ENCODE results near the gene FOXC1.

The FOXC1 gene

DNA sequence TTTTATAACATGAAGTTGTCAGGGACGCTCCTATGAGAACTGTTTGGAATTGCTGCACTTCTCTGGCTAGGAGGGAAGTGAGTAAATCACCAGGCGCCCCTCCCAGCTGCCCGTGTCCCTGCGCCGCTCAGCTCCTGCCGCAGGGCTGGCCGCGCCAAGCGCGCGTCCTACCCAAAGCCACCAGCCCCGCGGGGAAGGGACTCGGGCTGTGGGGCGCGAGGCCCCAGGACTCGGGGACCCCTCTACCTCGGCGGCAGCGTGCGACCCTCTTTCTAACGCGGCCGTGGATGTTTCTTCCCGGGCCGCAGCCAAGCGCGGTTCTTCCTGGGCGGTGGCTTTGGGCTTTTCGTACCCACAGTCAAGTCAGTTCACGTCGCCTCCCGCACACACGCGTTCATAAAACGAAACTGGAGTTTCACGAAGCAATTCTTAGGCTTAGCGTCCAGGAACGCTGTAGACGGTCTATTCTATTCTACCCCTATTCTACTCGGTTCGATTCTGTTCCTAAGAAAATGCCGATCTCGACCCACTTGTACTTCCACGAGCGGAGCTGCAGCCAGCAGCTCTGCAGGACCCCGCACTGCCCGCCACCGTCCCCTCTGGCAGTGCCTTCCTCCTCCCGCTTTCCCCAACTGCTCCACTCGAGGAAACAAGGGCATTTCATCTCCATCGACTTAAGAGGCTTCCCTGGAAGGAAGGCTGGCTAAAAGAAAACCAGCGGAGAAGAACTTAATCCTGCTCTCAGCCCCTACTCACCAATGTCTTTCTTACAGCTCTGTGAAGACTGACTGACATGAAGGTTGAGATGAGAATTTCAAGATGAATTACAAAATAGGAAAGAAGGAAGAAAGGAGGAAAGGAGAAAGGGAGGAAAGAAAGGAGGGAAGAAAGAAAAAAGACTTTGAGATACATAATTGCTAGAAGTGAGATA, 15.4 kb downstream of the FOXC1 start:
- no peak for DNase-seq

GRCh38 chr6:1625794-1626435, 16.2 kb downstream of the FOXC1 start:
- DNase-seq = no peak

DNA sequence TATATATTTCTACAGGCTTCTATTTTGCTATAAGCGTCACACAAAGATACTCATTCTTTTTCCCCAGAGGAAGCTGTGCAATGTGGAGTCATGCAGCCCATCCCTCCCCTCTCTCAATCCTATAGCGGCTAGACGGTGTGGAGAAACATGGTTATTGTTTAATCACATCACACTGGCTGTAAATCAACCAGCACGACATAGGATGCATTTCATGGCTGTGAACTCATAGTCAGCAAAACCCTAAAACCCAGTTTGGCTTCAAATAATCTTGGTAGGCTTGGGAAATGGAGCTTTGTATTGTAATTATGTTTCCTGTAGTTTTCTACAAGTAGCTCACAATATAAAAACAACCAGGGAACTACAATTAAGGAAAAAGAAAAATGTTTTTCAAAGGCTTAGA, 16.8 kb downstream of the FOXC1 start:
- no peak for DNase-seq

GRCh38 chr6:1627827-1628560, 18.3 kb downstream of the FOXC1 start:
- no peak for DNase-seq

GRCh38 chr6:1629316-1629715, 19.6 kb downstream of the FOXC1 start:
- no peak for DNase-seq

DNA sequence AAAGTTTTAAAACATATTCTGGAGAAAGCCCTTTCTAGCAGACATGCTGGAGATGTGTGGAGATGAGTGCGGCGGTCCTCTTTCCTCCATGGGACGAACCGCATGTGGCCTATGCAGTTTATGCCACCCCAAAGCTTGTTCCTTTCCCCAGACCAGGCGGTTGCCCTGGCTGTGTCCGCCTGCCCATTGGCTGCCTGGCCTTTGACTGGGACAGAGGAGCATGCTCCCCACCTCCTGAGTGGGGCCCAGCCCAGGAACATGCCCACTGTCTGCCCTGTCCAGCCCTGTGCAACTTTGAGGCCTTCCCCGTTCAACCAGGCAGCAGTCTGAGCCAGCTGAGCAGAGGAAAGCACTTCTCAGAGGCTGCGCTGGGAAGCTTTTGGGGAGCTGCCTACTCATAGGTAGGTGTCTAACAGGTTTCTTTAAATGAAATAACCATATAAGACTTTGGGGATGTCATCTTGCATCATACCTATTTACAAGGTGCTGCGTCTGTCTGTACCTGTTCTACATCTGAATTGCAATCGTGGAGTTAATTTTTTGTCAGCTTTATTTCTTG, 20.6 kb downstream of the FOXC1 start:
- no peak for DNase-seq

GRCh38 chr6:1630771-1631217, 21.1 kb downstream of the FOXC1 start:
- no peak for DNase-seq

DNA sequence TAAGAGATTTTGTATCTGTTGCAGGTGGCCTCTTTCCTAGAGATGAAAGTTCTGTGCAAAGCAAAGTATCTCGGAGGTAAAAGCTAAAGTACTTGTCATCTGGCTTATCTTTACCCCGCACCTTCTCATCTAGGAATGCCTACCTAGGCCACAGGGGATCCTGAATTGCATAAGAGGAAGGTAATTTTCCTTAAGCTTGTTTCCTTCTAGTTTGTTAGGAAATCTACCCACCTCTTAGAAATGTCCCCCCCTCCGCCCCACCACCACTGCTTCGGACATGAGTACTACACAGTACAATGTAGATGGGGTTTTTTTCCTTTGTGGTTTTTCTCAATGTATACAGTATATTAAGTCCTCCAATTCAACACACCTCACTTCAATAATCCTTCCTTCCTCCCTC, 21.5 kb downstream of the FOXC1 start:
- DNase-seq = no peak

DNA sequence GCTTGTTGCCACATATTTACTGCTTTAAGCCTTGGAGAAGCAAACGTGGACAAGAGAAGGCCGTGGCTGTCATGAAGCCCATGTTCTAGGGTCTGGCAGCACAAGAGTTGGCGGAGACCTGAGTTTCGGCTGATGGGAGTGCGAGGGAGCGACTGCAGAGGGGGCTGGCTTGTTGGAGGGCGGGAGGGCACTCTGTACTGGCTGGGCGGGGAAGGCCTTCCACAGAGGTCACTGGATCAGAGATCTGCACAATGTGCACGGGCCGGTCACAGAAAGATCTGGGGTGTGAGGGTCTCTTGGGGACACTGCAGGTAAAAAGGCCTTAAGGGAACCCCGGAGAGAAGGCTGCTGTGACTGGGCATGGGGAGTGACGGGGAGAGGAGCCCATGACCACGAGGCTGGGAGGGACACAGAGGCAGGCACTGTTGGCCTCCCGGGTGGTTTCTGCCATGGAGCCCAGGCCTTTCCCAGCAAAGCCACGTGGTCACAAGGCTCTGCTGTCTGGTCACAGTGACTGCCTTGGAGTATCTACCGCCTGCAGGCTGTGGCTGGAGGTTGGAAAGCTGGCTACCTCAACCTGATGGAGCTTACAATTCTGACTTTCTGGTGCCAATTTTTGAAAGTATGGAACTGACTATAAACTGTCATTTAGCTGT, 23.8 kb downstream of the FOXC1 start:
- DNase-seq = no peak

GRCh38 chr6:1634081-1634480, 24.4 kb downstream of the FOXC1 start:
- DNase-seq = no peak

- no peak for DNase-seq
These were observed 25.7 kb downstream of the FOXC1 start for GRCh38 chr6:1635305-1636010.

DNA sequence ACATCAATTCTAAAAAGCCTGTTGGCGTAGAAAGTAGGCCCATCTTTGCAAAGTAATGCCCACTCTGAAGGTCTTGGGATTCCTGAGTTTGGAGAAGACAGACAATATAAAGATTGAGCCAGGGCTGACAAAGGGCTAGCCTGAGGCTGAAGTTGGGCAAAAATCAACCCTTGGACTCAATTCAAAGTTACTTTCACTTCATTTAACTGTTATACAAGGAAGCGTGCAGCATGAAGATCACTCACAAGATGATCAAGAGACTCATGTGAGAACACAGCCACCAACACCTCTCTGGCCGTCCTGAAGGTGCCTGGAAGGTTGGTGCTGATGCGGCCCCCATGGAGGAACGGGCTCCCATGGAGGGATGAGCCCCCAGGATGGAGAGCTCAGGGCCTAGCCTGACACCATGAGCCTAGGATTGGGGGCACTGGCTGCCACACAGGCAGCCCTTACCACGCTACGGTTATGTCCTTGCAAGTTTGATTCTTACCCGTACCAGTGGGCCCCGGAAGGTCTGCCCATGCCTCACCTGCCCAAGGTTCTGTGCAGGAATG, 26.6 kb downstream of the FOXC1 start:
- DNase-seq = no peak

DNA sequence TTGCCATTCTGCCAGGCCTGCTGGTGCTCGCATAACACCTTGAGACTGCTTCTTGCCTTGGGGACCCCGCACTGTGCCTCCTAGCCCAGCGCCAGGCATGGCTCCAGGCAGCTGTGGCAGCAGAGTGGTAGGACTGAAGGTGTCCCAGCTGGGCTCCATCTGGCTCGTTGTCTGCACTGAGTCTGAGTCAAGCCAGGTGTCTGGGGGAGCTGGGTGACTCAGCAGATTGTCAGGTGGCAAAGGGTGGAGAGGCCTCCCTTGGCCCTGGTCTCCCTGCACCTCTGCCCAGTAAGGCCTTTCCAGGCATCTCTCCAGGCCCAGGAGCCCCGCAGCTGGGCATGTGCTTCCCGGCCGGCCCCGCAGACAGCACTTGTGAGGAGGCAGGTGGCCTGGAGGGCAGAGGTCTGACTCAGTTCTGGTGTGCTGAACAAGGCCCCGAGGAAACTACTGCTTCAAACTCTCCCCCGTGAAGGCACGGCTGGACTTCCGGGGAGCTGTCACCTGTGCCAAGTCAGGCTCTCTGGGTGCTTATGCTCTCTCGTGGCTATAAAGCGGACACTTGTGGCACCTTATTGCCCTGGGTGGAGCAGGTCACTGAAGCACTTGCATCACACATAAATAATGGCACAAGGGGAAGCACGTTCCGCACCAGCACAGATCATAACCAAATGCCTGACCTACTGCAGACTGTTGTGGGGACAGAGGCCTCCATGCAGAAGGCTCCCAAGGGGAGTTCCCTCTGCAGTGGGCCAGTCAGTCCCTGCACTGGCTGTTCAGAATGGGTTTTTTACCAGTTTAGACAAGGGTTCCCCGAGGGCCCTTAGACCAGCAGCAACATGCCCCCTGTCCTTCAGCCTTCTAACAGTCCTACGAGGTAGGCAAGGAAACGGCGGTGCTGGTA, 27.5 kb downstream of the FOXC1 start:
- DNase-seq = no peak

DNA sequence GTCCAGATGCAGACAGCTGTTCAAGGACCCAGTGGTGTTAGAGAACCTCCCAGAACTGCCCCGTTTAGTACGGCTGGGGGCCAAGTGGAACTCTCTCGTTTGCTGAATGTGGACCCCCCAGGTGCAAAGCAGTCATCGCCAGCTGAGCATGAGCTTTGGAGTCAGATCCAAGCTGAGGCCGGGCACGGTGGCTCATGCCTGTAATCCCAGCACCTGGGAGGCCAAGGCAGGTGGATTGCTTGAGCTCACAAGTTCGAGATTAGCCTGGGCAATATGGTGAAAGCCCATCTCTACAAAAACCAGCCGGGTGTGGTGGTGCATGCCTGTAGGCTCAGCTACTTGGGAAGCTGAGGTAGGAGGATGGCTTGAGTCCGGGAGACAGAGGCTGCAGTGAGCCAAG, 29.7 kb downstream of the FOXC1 start:
- DNase-seq = no peak

GRCh38 chr6:1640476-1640875, 30.8 kb downstream of the FOXC1 start:
- no peak for DNase-seq

DNA sequence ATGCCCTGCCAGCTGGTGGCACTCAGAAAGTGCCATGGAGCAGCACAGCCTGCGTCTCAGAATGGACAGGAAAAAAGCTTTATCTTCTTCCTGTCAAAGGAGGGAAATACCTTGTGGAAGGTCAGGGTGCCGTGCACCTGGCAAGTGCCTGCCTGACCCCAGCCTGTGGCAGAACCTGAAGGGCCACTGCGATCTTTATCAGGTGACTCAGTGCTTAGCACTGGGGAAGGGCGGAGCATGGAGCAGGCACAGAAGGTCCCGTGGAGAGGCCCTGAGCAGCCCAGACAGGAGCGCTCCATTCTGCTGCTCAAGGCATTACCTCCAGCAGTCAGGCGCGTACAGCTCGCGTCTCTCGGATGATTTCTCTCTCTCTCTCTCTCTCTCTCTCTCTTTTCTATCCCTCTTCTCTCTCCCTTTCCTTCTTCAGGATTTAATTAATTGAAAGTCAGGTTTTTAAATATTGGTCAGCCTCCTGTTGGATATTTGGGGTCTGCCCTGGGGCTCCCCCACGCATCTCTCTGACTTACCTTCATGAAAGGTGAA, 31.7 kb downstream of the FOXC1 start:
- no peak for DNase-seq

- no peak for DNase-seq
These were observed 33.4 kb downstream of the FOXC1 start for GRCh38 chr6:1643111-1643510.

GRCh38 chr6:1643830-1644445, 34.2 kb downstream of the FOXC1 start:
- DNase-seq = no peak

DNA sequence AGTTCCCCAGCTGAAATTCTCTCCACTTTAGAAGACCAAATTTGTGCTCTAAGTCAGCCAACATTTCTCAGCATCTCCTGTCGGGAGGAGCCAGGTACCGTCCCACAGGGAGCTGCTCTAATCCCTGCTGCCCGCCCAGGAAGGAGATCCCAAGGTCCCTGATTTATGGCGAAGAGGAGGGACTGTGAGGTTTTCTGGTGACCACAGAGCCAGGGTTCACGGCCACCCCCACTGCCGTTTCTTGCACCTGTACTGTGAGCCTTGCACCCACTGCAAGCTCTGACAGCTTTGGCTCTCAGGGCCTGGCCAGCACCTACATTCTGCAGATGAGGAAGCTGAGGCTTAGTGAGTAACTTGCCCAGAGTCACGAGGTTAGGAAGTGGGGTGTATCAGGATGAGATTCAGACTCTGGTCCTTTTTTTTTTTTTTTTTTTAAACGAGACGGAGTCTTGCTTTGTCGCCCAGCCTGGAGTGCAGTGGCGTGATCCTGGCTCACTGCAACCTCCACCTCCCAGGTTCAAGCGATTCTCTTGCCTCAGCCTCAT, 34.9 kb downstream of the FOXC1 start:
- DNase-seq = no peak

All from NCI-H1417 treated with DMSO at 0.1 percent for 48 hours (cell line).